Stimulated activated CD8-positive, alpha-beta memory T cell treated with anti-CD3 and anti-CD28 coated beads, Interleukin-7, amount 100 ng/mL, for 4 hours (primary cell): Measurements from ENCODE around the gene TTLL8.
"Not testable (repeated sequence)": the region's sequence is repeated elsewhere in the genome, so short reads cannot be mapped to it uniquely, and the experiment has no call there.

Source experiments
- DNase-seq, 2 donors: peaks; one replicate each; pipeline ENCODE4 v3.0.0-alpha.2; 2020; ENCODE audit warnings: low read depth in 2 of 2

Gene TTLL8

DNA sequence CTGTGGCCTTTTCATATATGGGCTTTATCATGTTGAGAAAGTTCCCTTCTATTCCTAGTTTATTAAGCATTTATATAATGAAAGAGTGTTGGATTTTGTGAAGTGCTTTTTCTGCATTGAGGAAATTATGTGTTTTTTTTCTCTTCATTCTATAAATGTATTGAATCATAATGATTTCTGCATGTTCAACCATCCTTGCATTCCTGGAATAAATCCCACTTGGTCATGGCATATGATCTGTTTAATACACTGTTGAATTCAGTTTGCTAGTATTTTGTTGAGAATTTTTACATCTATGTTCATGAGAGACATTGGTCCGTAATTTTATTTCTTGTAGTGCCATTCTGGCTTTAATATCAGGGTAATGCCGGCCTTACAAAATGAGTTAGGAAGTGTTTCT lies 71.8 kb downstream of the TTLL8 start:
- DNase-seq, result no peak

DNA sequence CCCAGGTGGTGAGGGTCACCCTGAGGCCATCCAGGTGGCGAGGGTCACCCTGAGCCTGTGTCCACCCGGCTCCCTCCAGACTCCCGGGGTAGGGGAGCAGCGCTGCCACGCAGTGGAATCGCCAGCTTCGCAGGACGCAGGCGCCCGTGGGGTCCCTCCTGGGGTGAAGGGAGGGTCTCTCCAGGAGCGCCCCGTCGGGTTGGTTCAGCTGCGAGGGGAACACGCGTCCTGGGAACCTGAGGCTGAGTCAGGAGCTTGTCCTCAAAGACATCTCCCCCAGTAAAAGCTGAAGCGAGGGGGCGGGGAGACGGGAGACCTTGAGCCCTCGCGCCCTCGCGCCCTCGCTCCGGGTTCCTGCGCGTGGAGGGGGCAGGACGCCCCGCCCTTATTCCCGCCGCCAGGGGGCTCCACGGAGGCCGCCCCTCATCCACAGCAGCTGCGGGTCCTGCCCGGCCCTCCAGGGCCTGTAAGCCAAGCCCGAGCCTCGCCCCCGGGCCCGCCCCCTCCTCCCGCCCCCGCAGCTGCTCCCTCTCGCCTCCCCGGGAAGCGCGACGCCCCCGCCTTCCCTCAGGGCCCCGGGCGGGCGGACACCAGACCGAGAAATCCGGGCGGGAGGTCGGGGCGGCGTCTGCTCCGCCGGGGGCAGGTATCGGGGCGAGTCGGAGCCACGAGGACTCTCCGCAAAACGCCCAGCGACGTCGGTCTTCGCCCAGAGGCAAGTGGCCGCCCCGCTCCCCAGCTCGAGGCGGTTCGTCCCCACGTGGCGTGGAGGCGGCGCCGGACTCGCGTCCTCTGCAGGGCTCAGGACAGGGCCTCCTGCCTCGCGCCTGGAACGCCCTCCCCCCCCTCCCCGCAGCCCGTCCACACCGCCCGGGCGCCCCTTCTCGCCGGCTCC lies 74.7 kb downstream of the TTLL8 start:
- peak in 1 of 2 donors; percentile 47 for DNase-seq

GRCh38 chr22:49981799-49982198 lies 76.3 kb downstream of the TTLL8 start:
- DNase-seq, result not testable (repeated sequence)

DNA sequence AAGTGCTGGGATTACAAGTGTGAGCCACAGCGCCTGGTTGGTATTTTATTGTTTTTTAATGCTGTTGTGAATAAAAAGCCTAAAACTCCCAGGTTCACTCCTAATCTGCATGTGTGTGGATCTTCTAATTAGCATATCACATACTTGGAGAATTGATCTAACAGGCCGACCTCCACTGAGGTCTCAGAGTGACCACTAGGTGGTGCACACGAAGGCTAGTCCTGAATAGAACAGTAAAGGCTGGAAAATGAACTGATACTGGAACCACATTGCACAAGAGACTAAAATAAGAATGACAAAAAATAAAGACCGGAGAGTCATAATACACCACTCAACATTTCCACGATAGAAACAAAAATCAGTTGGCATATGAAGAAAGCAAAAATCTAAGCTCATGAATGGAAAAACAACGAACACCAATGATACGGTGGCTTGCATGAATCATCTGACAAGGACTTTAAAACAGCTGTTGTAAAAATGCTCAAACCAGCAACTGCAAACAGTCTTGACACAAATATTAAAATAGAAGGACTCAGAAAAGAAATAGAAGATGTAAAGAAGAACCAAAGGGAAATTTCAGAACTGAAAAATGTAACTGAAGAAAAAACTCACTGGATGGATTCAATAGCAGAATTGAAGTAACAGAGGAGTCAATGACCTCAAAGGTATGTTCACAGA lies 78.4 kb downstream of the TTLL8 start:
- DNase-seq, result no peak

GRCh38 chr22:49977578-49977977 lies 80.5 kb downstream of the TTLL8 start:
- DNase-seq, result no peak

GRCh38 chr22:49976439-49977175 lies 81.5 kb downstream of the TTLL8 start:
- peak; percentile 62 to 73 for DNase-seq

GRCh38 chr22:49975543-49976389 lies 82.3 kb downstream of the TTLL8 start:
- peak in 1 of 2 donors; percentile 58 for DNase-seq

GRCh38 chr22:49973018-49973961 lies 84.8 kb downstream of the TTLL8 start:
- DNase-seq, result no peak

DNA sequence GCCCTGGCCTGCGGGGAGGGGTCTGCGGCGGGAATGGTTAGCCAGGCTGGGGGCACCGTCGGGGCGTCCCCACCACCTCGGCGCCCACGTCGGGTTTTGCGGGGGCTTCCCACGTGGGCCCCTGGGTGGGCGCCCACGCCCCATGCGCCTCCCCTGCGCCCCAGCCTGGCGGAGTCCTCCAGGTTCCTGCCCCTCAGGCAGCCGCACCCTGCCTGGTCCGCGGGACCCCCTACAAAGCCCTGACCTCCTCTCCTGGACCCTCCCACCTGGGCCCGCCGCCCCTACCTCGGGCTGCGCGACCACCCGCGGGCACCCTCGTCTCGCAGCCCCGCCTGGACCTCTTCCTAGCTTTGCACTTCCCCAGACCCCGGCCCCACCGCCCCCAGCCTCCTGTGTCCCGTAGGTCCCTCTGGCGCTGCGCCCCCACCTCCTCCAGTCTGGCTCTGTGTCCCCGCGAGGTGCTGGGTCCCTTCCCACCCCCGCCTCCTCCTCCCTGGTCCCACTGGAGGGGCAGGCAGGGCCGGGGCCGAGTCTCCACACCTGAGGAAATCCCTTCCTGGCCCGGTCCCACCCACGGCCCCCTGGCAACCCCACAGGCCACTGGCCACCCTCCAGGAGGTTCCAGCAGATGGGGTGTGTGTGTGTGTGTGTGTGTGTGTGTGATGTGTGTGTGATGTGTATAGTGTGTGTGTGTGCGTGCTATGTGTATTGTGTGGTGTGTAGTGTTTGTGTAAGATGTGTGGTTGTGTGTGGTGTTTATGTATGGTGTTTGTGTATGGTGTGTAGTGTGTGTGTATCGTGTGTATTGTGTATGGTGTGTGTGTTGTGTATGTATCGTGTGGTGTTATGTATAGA lies 85.7 kb downstream of the TTLL8 start:
- DNase-seq, result peak in 1 of 2 donors; percentile 48

DNA sequence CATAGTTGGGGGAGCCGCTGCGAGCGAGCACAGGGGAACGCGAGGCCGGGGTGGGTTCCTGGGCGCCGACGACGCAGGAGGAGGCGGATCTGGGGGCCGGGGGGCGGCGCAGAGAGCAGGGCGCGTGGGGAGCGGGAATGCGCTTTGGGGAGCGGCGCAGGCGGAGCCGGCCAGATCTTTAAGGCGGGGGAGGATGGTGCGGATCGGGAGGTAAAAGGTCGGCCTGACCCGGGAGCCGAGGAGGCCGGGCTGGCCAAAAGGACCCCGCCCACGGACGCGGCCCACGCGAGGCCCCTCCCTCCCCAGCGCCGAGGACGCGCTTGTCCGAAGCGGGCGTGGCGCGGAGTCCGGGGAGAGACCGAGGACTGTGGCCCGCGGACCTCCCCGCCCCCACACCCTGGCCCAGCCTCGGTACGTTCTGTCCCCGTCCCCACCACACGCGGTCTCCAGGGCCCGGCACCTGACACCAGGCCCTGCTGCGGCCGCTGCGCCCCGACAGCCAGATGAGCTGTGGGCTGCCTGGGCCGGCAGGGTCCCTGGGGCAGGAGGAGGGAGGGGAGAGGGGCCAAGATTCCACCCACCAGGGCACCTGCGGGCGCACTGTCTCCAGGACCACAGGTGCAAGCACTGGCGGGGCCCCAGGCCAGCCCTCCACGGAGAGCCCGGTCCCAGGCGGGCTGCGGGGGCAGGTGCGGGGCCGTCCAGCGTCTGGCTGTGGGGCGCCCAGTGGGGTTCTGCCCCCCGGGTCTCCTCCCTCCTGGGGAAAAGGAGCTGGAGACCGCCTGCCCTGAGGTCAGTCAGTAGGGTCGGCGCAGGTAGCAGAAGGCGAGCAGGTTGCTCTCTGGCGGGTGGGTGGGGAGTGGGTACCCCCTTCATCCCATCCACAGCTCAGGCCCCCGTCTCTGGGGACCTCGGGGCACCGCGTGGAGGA lies 86.6 kb downstream of the TTLL8 start:
- DNase-seq, result peak; percentile 72 to 80

- DNase-seq, result peak; percentile 96 to 97
These were observed 87.4 kb downstream of the TTLL8 start for GRCh38 chr22:49970528-49971231.

DNA sequence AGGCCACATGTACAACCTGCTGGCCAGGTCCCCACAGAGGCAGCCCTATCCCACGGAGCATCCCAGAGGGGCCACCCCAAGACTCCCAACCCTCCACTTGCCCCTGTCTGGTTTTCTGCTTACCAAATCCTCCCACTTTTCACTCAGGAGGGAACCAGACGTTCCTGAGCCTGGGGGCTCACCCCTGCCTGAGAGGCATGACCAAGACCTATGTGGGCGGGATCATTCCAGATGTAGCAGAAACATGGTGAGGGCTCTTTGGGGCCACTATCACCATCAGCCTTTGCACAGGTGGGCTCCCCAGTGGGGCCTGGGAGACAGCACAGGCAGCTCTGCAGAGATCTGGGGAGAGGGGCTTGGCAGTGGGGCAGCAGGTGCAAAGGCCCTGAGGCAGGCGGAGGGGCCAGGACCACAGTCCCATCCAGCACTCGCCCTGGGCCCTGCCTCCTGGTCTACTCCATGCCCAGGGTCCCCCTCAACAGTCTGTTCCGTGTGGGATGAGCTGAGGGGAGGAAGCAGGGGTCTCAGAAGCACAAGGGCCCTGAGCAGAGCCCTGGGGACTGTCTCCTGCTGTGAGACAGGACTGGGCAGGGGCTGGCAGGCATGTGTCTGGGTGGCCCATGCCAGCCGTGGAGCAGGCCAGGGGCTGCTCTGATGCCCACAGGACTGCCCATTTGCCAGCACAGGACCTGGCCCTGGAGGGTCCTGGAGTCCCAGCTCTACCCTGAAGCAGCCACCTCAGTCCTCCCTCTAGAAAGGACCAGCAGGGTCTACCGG lies 88.2 kb downstream of the TTLL8 start:
- no peak for DNase-seq

- DNase-seq, result no peak
These were observed 89.1 kb downstream of the TTLL8 start for GRCh38 chr22:49968831-49969661.
